Smooth muscle cell of the brain vasculature (primary cell): ENCODE data around the gene KBTBD13.
A peak's percentile ranks its signal among the peaks of the same experiment; 100 is the strongest.
"Not testable (repeated sequence)": the region's sequence is repeated elsewhere in the genome, so short reads cannot be mapped to it uniquely, and the experiment has no call there.

Source experiments
- DNase-seq: peaks from one replicate; pipeline ENCODE4 v3.0.0-alpha.2; 2012; ENCODE audit warnings: low read depth, low spot score

The KBTBD13 gene

GRCh38 chr15:65076486-65077290 is at the start of gene KBTBD13:
TSS of gene KBTBD13 (plus strand) at chr15:65076746. CDS start at chr15:65076816, 70 bp downstream.
- no peak for DNase-seq

DNA sequence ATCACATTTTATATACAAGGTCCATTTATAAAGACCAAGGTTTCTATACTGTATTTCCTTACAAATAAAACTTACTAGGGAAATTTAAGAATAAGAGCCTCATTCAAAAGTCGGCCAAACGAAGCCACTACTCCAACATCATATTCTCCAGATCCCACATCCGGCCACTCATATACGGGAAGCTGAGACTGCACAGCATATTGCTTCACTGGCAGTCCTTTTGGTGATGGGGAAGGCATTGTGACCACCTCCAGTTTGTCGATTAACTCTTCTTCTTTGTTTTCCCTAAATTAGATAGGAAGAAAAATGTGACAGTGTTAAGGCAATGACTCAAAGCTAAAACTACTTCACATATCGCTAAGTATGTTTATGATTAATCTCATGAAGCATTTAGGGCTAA is 49.8 kb upstream of the KBTBD13 start:
- no peak for DNase-seq

GRCh38 chr15:65027593-65027992 is 49.0 kb upstream of the KBTBD13 start:
- no peak for DNase-seq

- no peak for DNase-seq
Measured at GRCh38 chr15:65028338-65028737, 48.2 kb upstream of the KBTBD13 start.

GRCh38 chr15:65028921-65029735 is 47.4 kb upstream of the KBTBD13 start, which contains the start of gene MTFMT:
TSS of gene MTFMT (minus strand) at chr15:65029639. CDS start at chr15:65029613, 26 bp downstream.
- peak; percentile 45 for DNase-seq

- no peak for DNase-seq
Measured at GRCh38 chr15:65029736-65030208, 46.8 kb upstream of the KBTBD13 start.

GRCh38 chr15:65032801-65033537 is 43.6 kb upstream of the KBTBD13 start:
- DNase-seq, result no peak

- no peak for DNase-seq
Measured at GRCh38 chr15:65033659-65034269, 42.8 kb upstream of the KBTBD13 start.

DNA sequence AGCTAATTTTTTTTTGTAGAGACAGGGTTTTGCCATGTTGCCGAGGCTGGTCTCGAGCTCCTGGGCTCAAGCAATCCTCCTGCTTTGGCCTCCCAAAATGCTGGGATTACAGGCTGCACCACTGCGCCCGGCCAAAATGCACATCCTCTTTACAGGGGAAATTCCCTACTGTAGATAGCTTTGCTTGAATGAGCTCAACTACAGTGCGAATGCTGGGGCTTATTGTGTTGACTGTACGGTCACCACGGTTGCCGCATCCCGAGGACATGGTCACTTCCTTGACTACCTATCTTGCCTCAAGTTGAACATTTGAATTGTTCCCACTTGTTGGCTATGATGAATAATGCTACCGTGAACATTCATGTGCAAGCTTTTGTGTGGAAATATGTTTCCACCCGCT is 41.8 kb upstream of the KBTBD13 start:
- no peak for DNase-seq

GRCh38 chr15:65037309-65037708 is 39.2 kb upstream of the KBTBD13 start:
- DNase-seq, result no peak

GRCh38 chr15:65038428-65038827 is 38.1 kb upstream of the KBTBD13 start:
- DNase-seq, result no peak

GRCh38 chr15:65038836-65039235 is 37.7 kb upstream of the KBTBD13 start:
- no peak for DNase-seq

DNA sequence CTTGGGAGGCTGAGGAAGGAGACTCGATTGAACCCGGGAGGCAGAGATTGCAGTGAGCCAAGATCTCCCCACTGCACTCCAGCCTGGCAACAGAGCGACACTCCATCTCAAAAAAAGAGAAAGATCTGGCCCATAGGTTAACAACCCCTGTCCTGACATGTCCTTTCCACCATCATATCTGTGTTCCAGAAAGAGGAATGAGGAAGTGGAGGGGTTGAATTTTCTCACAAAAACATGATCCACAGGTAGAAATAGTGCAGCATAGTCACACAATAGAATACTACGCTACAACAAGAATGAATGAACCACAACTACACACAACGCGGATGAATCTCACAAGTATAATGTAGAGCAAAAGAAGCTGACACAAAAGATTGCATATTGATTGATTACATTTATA is 36.1 kb upstream of the KBTBD13 start:
- DNase-seq, result no peak

DNA sequence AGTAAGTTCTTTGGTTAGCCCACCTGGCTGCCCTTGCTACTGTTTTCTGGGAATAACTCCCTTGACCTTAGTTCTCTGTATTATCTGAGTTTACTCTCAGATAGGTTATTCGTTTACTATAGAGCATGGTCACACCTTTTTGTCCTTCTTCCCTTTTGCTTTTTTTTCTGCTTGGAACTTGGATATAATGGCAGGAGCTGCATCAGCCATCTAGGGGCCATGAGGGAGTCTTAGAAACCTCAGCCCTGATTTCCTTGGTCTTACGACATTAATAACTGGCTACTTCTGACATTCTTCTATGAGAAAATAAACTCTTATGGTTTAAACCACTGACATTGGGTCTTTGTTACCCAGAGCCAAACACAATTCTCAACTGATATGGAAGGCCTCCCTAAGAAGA is 34.8 kb upstream of the KBTBD13 start:
- DNase-seq, result no peak

DNA sequence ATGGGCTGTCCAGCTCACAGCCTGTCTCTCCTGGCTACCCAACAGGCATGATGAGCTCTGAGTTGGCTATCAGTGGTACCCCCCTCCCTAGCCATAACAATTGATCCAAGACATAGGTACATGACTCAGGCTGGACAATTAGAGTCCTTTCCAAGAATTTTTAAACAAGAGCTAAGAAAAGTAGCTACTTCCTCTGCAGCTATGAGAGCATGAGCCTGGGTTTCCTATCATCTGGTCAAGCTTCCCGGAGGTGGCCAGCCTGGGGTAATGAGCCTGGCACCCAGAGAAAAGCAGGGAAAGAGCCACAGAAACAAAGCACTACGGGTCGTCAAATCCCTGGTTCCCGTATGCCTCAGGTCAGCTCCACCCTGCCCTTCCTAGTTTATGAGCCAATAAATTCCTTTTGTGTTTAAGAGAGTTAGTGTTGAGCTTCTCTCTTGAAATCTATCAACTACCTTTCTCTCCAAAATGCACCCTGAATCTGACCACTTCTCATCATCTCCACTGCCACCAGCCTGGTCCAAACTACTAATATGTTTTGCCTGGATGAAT is 33.7 kb upstream of the KBTBD13 start:
- no peak for DNase-seq

DNA sequence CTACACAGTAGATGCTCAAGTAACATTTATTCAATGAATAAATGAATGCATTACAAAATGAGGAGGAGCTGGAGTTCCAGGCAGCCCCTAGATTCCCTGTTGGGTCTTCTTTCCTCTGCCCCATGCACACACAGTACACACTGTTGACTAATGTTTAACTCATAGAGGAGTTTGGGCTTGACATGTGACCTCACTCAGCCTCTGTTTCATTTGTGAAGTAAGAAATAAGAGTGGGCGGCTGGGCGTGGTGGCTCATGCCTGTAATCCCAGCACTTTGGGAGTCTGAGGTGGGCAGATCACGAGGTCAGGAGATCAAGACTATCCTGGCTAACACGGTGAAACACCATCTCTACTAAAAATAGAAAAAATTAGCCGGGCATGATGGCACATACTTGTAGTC is 32.3 kb upstream of the KBTBD13 start:
- not testable (repeated sequence) for DNase-seq

DNA sequence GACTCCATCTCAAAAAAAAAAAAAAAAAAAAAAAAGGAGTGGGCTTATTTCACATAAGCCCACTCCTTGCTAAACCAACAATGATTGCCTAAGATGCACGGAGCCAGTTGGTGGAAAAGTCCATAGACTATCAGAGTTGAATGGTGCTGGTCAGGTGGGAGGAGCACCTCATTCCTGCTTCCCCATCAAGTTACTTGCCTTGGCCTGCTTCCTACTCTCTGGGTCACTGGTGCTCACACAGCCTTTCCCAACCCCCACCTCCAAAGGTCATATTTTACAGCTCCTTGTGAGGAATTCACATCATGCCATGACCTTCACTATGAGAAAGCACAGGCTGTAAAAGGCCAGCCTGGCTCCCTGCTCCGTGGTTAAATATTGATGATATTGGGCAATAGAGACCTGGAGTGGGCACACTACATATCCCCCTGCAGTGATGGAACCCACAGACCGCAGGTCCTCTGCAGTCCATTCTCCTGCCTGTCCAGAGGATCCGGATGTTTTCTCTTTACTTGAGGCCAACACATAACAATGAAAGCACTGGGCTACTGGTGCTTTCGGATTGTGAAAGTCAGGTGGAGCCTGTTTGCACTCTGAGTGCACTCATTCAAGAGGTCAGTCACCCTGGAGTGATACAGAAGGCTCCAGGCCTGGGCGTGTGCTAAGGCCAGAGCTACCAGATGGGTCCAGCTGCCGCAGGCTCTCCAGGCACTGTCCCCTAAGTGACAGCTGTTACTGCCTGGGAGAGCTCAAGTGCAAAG is 31.6 kb upstream of the KBTBD13 start, which contains the start of gene SLC51B:
Gene SLC51B (plus strand): TSS at position 664 of the 758 bp plus-strand sequence. CDS start 4,618 bp downstream, outside the sequence.
- no peak for DNase-seq

GRCh38 chr15:65048241-65048640 is 28.3 kb upstream of the KBTBD13 start:
- no peak for DNase-seq

DNA sequence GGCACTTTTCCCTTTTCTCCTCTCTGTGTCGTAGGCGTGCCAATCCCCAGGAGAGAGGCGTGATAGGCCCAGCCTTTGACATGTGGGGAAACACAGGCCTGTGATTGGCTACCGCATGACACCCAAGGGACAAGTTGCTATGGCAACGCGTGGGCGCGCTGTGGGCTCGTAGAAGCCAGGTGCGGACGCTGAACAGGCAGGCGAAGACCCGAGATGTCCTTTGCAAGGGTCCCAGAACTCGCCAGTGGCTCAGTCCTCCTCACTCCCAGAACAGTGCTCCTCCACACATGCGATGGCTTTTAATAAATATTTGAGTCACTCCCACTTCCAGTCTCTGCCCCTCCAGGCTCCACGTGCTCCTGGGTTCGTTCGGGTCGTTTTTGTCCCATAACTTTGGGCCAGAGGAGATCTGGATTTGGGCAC is 27.1 kb upstream of the KBTBD13 start:
- peak; percentile 78 for DNase-seq

DNA sequence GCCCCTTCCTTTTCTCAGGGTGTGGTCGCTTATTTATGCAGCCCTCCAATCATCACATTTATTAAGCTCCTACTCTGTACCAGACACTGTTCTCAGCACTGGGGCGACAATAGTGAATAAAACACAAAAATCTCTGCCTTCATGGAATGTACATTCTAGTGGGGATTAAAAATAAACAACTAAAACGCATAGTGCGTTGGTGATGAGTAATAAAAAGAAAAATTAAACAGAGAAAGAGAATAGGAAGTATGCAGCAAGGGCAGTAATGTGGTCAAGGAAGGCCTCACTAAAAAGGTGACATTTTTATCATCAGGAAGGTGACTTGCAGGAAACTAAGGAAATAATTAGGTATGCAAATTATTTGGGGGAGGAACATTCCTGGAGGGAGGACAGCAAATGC is 26.3 kb upstream of the KBTBD13 start:
- no peak for DNase-seq
